ENCODE results near the gene KLHL40.
"Not testable (repeated sequence)": the region's sequence is repeated elsewhere in the genome, so short reads cannot be mapped to it uniquely, and the experiment has no call there.

- not testable (repeated sequence) for TF ChIP-seq CTCF (conservative IDR thresholded peaks at IDR 0.05 in 1 of 2, IDR thresholded peaks at IDR 0.05 in 1 of 2; ENCODE audit: extremely low read depth in 1 of 2, insufficient read depth in 1 of 2, low read depth in 1 of 2, low read length in 2 of 2); EZH2 (IDR thresholded peaks at IDR 0.05; ENCODE audit: borderline replicate concordance, low read length)
Measured at GRCh38 chr3:42722442-42722841, 37.1 kb downstream of the KLHL40 start.
